T follicular helper cell (primary cell): ENCODE measurements around the gene PP2D1.
"Not testable (repeated sequence)": the region's sequence is repeated elsewhere in the genome, so short reads cannot be mapped to it uniquely, and the experiment has no call there.

Source experiments
- DNase-seq: peaks from one replicate; pipeline ENCODE4 v3.0.0-alpha.2; 2020; ENCODE audit warnings: low read depth

PP2D1 gene

DNA sequence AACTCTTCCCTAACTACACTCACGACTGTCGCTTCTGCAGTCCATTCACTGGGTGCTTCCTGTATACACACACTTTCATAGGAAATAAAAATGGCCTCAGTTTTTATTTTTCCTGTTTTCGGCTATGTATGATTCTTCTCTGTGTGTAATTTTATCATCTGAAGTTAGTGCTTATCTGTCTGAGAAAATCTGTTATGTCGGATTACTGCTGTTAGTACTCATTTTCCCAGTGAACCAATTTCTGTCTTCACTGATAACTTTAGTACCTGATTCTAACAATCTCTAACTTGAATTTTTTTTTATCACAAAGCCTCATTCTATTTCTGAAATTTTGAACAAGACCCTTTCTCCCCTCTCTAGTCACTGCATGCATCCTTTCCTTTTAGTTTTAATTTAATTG, 44.3 kb downstream of the PP2D1 start:
- DNase-seq, result no peak

DNA sequence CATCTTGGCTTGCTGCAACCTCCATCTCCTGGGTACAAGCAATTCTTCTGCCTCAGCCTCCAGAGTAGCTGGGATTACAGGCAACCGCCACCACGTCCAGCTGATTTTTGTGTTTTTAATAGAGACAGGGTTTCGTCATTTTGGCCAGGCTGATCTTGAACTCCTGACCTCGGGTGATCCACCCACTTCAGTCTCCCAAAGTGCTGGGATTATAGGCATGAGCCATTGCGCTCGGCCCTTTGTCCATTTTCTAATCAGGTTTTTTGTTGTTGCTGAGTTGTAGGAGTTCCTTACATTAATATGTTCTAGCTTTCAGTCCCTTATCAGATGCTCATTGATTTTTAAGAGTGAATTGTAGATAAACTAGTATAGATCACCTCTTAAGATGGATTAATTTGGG, 44.9 kb downstream of the PP2D1 start:
- DNase-seq, result no peak

DNA sequence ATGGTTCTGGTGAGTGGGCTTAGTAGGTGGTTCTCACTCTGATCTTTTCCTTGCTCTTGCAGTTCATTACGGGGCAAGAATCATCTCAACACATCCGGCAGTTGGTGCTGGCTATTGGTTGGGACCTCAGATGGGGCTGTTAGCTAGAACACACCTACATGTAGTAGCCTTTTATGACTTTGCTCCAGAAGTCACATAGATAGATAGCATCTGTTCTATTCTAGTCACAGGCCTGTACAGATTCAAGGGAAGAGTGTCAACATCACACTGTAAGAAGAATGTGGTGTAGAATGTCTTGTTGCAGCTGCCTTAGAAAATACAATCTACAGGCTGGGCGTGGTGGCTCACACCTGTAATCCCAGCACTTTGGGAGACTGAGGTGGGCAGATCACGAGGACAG, 50.1 kb downstream of the PP2D1 start:
- no peak for DNase-seq

DNA sequence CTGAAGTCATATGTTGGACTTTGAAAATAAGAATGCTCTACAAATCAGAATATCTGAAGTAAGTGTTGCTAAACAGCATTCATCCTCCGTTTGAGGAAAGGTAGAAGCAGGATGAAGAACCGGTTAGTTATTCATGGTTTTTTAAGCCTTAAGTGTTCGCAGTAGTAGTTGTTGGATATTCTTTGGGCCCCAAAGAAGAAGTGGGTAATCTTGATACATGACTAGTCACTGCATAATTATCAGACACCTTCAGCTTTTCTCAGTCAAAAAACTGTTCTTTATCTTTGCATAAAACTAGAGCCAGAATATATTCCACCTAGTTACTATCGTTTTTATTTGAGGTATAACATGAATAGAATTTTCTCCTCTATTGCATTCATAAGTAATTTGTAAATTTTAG, 51.4 kb downstream of the PP2D1 start:
- DNase-seq, result no peak

DNA sequence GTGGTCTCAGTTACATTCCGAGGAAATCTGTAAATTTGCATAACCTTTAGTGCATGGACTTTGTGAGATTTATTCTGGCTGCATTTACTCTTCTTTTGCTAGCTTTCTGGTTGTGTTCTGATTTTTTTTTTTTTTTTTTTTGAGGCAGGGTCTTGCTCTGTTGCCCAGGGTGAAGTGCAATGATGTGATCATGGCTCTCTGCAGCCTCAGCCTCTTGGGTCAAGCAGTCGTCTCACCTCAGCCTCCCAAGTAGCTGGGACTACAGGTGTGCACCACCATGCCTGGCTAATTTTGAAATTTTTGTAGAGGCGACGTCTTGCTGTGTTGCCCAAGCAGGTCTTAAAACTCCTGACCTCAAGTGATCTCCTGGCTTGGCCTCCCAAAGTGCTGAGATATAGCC, 52.6 kb downstream of the PP2D1 start:
- no peak for DNase-seq

DNA sequence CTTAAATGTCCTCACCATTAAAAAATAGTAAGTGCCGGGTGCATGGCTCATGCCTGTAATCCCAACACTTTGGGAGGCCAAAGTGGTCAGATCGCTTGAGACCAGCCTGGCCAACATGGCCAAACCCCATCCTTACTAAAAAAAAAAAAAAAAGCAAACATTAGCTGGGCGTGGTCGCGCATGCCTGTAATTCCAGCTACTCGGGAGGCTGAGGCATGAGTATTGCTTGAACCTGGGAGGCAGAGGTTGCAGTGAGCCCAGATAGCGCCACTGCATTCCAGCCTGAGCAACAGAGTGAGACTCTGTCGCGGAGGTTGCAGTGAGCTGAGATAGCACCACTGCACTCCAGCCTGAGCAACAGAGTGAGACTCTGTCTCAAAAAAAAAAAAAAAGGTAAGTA, 54.7 kb downstream of the PP2D1 start:
- DNase-seq, result not testable (repeated sequence)

DNA sequence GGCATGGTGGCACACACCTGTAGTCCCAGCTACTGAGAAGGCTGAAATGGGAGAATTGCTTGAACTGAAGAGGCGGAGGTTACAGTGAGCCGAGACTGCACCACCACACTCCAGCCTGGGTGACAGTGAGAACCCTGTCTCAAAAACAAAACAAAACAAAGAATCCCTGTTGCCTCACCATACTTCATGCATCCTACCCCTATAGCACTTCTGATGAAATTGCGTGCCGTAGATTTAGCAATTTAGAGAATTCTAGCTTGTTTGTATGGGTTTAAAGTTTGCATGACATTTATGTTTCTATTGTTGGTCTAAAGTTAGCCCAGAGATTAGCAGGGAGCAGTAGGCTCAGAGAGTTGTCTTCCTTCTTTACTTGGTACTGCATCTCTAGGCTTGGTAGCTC, 57.4 kb downstream of the PP2D1 start:
- DNase-seq, result no peak

DNA sequence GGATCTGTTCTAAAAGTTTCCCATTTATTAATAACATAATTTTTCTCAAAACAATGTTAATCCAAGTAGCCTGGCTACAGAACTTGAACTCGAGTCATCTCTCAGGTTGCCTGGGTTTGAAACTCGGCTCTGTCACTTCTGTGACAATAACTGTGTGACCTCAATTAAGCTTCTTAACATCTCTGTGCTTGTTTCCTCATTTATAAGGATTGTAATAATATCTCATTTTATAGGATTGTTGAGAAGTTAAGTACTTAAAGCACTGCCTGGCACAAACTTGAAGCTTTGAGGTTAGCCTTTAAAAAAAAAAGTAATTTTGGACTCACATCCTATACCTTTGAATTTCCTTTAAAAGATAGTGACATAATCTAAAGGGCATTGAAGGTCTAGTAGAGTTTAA, 61.7 kb downstream of the PP2D1 start:
- no peak for DNase-seq

DNA sequence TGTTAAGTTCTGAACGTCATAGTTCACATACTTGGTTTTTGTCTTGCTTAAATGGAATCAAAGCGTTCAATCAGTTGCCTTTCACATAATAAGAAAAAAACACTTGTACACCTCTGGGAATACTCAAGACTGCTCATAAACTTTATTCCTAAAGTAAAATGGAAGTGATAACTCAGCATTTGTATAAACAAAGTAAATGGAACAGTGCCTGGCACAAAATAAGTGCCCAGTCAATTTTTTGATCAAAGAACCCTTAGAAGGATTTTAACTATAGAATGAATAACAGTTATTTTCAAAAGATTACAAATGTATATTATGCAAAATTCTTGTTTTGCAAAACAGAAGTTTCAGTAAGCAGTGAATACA, 63.9 kb downstream of the PP2D1 start:
- DNase-seq, result no peak

DNA sequence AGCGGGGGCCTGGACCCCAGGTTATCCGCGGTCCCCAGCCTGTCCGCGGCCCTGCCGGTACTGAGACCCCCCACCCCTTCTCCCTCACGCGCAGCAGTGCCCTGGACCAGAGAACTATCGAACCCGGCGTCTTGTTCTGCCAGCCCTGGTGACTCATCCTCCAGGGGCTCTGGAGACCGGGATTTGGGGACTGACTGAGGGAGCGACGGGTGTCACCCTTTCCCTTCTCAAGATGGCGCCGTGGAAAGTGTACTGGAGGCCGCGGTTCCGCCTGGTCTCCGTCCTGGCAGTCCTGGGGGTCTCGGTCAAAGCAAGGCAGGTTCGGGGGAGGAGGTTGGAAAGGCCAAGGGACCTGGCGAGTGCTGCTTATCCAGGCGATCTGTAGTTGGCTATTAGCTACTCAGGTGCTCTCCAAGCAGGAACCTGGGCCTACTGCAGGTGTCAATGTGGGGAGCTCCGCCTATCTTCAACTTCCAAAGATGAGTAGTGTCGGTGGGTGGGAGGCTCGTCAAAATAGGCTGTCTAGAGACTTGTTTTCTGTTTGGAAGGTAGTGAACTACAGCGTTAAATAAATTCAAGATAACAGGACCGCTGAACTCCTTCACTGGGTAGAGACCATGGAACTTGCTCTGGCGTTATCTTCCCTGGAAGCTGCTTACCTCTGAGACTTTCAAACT, 64.4 kb downstream of the PP2D1 start:
- DNase-seq, result peak; percentile 44

DNA sequence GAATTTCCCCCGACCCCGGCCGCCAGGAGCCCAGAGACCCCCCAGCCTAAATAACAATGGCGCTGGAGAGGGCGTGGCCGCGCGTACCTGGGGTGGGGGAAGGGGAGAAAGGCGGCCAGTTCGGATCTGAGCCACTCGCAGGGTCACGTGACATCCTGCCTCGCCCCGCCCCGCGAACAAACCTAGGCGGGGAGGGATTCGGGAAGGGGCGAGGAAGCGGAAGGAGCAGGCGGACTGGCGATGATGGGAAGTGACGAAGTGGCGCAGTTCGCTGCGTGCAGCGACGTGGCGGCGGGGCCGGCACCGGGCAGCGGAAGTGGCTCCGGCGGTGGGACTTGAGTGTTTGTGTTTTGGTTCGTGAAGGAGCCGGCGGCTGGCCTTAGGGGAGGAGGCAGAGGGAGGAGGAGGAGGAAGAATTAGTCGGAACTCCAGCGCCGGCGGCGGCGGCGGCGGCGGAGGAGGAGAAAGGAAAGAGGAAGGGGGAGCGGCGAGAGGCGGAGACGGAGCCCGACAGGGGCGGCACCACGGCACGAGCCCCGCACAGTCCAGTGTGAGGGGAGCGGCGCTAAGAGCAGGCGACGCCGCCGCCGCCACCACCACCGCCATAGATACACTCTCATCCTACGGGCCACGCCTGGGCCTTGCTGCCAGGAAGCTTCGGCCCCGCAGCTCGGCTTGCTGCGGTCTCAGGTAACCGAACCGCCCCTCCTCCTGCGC, 65.1 kb downstream of the PP2D1 start, which contains the start of gene RAB5A:
Gene RAB5A, plus strand, starts transcription at position 266 of the 717 bp plus-strand sequence. CDS start 3,802 bp downstream, outside the sequence.
- DNase-seq, result peak; percentile 93

DNA sequence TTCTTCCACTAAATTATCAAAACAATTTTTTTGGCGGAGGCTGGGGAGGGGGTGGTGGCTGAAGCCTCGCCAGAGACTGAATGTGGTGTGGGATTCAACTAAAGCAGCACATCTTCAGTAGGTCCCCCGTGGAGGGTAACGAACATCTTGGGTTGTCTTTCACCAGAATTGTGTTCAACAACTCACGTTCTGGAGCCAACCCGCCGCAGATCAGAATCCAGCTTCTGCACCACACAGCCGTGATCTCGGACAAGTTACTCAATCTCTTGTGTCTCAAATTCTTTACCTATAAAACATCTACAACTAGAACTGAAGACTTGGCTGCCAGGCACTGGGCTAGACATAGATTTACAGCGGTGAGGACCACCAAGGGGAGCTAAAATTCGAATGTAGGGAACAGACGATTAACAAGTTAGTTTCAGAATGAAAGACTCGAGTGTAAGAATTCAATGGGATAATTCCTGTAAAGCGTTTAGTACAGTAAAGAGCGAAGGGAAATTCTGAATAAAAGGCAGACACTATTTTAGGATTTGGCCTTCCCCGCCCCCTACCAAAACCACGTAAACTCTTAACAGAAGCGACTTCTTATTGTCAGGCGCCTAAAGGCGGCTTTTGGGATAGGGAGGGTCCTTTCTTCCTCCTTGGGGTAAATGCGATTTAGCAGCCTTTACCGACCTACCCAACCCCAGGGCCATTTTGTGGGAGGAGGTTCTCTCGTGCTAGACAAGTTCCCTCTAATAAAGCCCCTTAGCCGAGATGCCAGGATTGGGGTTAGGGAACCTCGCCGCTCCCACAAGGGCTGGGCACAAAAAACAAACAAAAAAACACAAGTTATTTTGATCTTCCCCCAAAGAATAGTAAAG, 65.9 kb downstream of the PP2D1 start:
- DNase-seq, result no peak

DNA sequence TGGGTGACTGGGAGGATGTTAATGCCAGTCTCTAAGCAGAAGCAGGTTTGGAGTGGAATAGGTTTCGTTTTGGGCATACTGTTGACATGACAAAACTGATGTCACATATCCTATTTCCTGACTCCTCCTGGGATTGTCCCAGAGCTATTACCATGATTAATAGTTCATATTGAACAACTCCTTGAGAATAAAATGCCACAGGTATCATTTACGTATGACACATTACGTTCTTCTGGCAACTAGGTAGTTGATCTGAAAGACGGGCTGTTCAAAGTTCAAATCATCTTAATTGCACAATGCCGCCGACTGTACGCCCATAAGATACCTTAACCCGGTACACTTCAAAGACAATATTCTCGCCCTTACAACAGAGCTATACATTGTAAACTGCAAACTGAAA, 66.5 kb downstream of the PP2D1 start:
- no peak for DNase-seq

DNA sequence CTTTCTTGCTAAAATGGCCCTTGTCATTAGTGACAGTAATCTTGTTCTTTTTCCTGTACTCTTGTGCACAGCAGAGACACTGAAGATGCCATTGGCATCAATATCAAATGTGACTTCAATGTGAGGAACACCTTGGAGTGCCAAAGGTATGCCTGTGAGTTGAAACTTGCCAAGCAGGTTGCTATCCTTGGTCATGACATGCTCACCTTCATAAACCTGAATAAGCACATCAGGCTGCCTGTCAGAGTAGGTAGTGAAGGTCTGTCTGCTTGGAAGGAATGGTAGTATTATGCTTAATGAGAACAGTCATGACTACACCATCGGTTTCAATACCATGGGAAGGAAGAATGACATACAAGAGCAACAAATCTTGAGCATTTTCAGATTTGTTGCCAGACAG, 71.4 kb downstream of the PP2D1 start:
- DNase-seq, result no peak

DNA sequence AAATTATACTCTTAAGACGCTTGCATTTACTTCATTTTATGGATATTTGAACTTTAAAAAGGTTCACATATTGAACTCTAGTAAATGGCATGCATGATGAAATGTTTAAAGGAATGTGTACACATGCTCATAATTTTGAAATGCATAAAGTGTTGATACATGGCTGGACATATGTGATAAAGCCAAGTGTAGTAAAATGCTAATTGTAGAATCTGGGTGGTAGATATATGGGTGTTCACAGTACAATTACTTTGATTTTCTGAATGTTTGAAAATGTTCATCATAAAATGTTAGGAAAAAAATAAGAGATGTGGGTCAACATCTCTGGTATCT, 73.8 kb downstream of the PP2D1 start:
- DNase-seq, result no peak

DNA sequence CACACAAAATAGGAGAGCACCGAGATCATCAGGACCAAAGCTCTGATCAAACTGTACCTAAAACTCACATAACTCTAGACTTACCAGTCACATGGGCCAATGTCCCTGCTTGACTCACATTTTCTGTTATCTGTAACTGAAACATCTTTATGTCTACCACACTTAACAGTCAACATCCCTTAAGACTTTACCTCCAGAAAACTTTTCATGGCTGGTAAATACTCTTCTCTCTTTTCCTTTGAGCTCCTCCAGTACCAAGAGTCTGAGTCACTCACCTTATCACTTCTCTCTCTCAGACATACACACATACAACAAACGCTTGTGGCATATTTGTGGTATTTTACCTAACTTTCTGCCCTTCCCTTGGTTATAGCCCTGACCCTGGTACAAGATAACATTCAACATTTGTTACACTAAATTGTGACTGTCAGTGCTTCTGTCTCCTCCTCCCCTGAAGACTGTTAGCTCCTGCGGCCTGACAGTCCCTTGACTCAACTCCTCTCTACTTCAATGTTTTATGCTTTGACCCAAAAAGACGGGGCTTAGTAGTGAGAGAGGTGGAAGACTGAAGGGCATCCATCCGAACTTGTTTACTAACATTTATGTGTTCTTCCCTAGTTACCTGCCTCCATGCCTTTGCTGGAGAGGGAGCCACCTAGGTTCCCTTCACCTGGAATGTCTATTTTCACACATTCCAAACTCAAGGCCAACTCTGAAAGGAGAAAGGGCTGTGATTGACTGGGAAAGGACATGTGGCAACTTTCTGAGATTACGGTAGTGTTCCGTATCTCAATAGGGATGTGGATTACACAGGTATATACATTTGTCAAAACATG, 74.4 kb downstream of the PP2D1 start:
- no peak for DNase-seq
